ENCODE results near the gene GINS1. TPM values are rescaled to one million over a fixed set of nuclear protein-coding genes. Genes with fewer than 3 reads are reported as not detected.

Gene GINS1
- total RNA-seq, 6 experiments from 2014 or later = 0.37 to 3.5 (median 0.76) TPM

DNA sequence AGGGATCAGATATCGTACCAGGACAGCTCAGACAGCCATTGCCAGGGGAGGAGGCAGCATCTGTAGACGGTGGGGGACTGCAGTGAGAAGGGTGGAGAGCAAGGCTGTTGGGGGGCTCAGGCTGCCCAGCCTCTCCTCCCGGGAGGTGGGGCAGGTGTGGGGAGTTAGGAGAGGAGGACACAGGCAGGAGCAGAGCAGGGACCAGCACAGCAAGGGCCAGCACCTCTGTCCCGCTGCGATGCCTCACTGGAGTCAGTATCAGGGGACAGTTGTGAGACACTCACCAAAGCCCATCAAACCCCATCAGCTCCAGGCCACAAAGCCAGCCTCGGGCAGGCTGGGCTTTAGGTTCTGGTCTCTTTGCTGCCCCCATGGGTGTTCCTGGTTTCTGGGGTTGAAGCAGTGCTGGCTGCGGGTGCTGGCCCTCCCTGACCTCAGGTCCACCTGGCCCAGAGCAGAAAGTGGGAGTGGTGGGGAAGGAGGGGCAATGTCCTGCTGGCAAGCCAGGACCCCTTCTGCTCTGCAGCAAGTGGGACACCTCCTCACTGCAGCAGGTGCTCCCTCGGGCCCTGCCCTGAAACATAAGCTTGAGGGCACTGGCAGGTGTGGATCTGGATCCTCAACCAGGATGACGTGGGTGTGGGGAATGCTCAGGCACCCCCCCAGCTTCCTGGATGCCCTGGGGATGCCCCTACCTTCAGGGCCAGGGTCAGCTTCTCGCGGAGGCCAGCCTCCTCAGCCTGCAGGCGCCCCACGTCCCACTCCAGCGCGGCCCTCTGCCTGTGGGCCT, 83.4 kb downstream of the GINS1 start:
- ATAC-seq (no peak), DNase-seq (no peak)
- Histone ChIP-seq H3K36me3 (peaks cover 0 to 17% (median under 1%) of the 10 kb centered on the region in 4 donors), H3K4me1 (no peaks in the 10 kb centered on the region), H3K9me3 (no peaks in the 10 kb centered on the region), H3K4me3 (no peak overlapping the region), H3K27me3 (no peaks in the 10 kb centered on the region), H3K27ac (no peak overlapping the region)
- WGBS (ENCODE audit: insufficient coverage, low coverage, low lambda C conversion rate, missing lambda C conversion rate) = 83% methylated on average over 2 of the region's 15 CpGs
- TF ChIP-seq, protein P1, sequence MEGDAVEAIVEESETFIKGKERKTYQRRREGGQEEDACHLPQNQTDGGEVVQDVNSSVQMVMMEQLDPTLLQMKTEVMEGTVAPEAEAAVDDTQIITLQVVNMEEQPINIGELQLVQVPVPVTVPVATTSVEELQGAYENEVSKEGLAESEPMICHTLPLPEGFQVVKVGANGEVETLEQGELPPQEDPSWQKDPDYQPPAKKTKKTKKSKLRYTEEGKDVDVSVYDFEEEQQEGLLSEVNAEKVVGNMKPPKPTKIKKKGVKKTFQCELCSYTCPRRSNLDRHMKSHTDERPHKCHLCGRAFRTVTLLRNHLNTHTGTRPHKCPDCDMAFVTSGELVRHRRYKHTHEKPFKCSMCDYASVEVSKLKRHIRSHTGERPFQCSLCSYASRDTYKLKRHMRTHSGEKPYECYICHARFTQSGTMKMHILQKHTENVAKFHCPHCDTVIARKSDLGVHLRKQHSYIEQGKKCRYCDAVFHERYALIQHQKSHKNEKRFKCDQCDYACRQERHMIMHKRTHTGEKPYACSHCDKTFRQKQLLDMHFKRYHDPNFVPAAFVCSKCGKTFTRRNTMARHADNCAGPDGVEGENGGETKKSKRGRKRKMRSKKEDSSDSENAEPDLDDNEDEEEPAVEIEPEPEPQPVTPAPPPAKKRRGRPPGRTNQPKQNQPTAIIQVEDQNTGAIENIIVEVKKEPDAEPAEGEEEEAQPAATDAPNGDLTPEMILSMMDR (IDR thresholded peaks at IDR 0.05) = no peak
- no peak for TF ChIP-seq POLR2A (IDR thresholded peaks at IDR 0.05)
- intact Hi-C loops (cut with DNase I) = loop anchor here in 1 of 2 donors (10.0 kb wide), 2 partner anchors 66 to 84 kb away; no protein-coding TSS in a partner anchor

DNA sequence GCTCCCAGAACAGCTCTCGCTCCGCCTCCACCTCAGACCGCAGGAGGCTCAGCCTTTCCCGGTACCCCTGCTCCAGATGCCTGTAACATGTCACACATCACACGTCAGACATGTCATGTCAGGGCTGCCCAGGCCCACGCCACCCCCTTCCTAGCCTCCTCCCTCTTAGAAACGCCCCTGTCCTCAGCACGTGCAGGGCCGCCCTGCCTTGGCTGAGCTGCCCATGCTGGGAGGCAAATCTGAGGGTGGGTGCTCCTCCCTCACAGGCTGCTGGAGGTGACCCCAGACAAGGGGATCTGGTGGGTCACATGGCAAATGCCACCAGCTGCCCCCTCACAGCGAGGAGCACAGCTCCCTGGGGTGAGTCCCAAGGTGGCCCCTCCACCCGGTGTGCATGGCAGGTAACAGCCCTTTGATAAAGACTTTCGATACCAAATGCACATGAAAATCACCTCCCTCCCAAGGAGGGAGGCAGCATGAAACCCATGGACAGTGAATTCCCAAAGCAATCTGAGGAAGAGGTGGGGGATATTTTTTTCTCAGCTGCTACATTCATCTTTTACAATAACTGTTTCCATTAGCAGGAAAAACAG, 84.1 kb downstream of the GINS1 start:
- Histone ChIP-seq H3K36me3 (peaks cover 0 to 17% (median under 1%) of the 10 kb centered on the region in 4 donors), H3K9me3 (no peaks in the 10 kb centered on the region)

DNA sequence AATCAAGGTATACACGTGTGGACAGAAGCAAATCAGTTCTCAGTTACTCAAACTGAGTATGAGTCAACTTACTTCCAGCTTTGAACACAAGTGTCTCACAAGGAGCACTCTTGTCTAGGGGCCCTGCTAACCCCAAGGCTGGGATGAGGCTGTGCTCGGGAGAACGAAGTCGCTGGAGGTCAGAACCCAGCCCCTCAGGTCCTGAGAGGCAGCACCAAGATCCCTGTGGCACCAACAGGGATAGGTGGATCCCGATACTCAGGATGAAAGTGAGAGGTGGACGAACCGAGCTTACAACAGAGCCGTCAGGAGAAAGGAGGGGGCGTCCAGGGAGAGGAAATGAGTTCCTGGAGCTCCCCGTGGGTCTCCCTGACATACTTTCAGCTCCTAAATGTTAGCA, 85.7 kb downstream of the GINS1 start:
- Histone ChIP-seq H3K36me3 (peaks cover 0 to 10% (median 0%) of the 10 kb centered on the region in 4 donors), H3K9me3 (no peaks in the 10 kb centered on the region), H3K27me3 (no peaks in the 10 kb centered on the region), H3K4me3 (no peak overlapping the region), H3K4me1 (peaks cover 0 to 7% (median 0%) of the 10 kb centered on the region in 4 donors), H3K27ac (no peak overlapping the region)
- TF ChIP-seq, protein P1 (IDR thresholded peaks at IDR 0.05) = no peak
- TF ChIP-seq POLR2A (IDR thresholded peaks at IDR 0.05) = no peak
- DNase-seq = no peak
- intact Hi-C loops (cut with DNase I) = loop anchor here in 1 of 2 donors (10.0 kb wide), 2 partner anchors 68 to 82 kb away; no protein-coding TSS in a partner anchor
- WGBS (ENCODE audit: insufficient coverage, low coverage, low lambda C conversion rate, missing lambda C conversion rate) = 75% methylated on average over 5 of the region's 10 CpGs
- ATAC-seq = no peak

More for the DNA sequence above, 84.1 kb downstream of the GINS1 start:
- no CpG with 5 or more reads among the region's 12 CpGs for WGBS (ENCODE audit: insufficient coverage, low coverage, low lambda C conversion rate, missing lambda C conversion rate)
- ATAC-seq (no peak), DNase-seq (no peak)
- TF ChIP-seq, protein P1 (IDR thresholded peaks at IDR 0.05) = no peak
- TF ChIP-seq POLR2A (IDR thresholded peaks at IDR 0.05) = no peak
- Histone ChIP-seq H3K27me3 (no peaks in the 10 kb centered on the region), H3K27ac (no peak overlapping the region), H3K4me1 (peaks cover 0 to 6% (median 0%) of the 10 kb centered on the region in 4 donors), H3K4me3 (no peak overlapping the region)
- intact Hi-C loops (cut with DNase I) = loop anchor here in 1 of 2 donors (10.0 kb wide), 2 partner anchors 67 to 83 kb away; no protein-coding TSS in a partner anchor

DNA sequence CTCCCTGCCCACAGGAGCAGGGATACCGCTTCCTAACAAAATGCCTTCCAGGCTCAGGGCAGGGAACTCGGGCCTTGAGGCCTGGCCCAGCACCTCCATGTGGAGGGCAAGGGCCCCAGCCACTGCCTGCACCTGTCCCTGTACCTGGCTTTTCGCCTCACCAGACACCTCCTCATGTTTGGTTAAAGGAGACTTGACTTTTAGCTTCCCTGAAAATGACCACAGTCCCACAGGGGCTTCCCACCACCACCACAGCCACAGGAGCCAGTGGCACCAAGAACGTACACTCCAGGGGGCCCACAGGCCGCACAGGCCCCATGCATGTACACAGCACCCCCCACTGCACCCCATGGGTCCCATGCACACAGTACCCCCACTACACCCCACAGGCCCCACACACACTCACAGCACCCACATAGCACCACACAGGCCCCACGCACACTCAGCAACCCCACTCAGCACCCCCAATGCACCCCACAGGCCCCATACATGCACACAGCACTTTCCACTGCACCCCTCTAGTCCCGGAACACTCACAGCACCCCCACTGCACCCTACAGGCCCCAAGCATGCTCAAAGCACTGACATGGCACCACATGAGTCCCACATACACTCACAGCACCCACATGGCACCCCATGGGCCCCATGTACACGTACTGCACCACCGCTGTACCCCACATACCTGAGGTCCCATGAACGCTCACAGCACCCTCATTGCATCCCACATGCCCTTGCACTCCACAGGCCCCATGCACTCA, 86.5 kb downstream of the GINS1 start:
- no peaks in the 10 kb centered on the region for H3K27me3 ChIP-seq
- WGBS (ENCODE audit: insufficient coverage, low coverage, low lambda C conversion rate, missing lambda C conversion rate) = 100% methylated on average over 5 of the region's 10 CpGs

More for the DNA sequence above, 86.5 kb downstream of the GINS1 start:
- Histone ChIP-seq H3K36me3 (peaks cover 0 to 4% (median 0%) of the 10 kb centered on the region in 4 donors), H3K9me3 (no peaks in the 10 kb centered on the region), H3K4me3 (no peak overlapping the region), H3K27ac (no peak overlapping the region), H3K4me1 (peaks cover 0 to 7% (median 0%) of the 10 kb centered on the region in 4 donors)
- ATAC-seq (no peak), DNase-seq (no peak)
- intact Hi-C loops (cut with DNase I) = loop anchor here in 1 of 2 donors (10.0 kb wide), 2 partner anchors 69 to 81 kb away; no protein-coding TSS in a partner anchor
- TF ChIP-seq, protein P1 (IDR thresholded peaks at IDR 0.05) = no peak
- TF ChIP-seq POLR2A (IDR thresholded peaks at IDR 0.05) = no peak
